GM23338 (cell line): Measurements from ENCODE around the gene SMOC2. TPM values are rescaled to one million over a fixed set of nuclear protein-coding genes. Genes with fewer than 3 reads are reported as not detected.

ENCODE experiments used
- ATAC-seq: fragments of 200-7000 bp; cut with Tn5 transposase; 3 replicates; pipeline ENCODE4 v1.9.1; 2020
- DNase-seq: peaks from one replicate; pipeline ENCODE4 v3.0.0-alpha.2; 2015; ENCODE audit warnings: low spot score
- H2AFZ ChIP-seq: fragments of 200-600 bp; sonication (generic); 2 replicates; pipeline ENCODE4 v1.8.0; 2016; ENCODE audit warnings: antibody characterized with exemption, mild to moderate bottlenecking, moderate library complexity
- H3F3A ChIP-seq: fragments of 200-600 bp; sonication (generic); replicated peaks from 2 replicates; pipeline ENCODE4 v1.8.0; 2017; ENCODE audit warnings: antibody characterized with exemption, mixed run types, low read depth
- H3K27ac ChIP-seq: fragments of 200-600 bp; sonication (generic); 2 replicates; pipeline ENCODE4 v1.6.1; 2016; ENCODE audit warnings: low read depth
- H3K27me3 ChIP-seq: fragments of 200-600 bp; sonication (generic); 2 replicates; pipeline ENCODE4 v1.8.0; 2016; ENCODE audit warnings: mild to moderate bottlenecking, mixed run types, moderate library complexity; ENCODE audit not compliant: insufficient read depth
- H3K36me3 ChIP-seq: fragments of 200-600 bp; sonication (generic); 2 replicates; pipeline ENCODE4 v1.8.0; 2016; ENCODE audit warnings: mild to moderate bottlenecking; ENCODE audit not compliant: insufficient read depth
- H3K4me1 ChIP-seq: fragments of 200-600 bp; sonication (generic); 2 replicates; pipeline ENCODE4 v1.8.0; 2016; ENCODE audit warnings: mild to moderate bottlenecking, moderate library complexity; ENCODE audit not compliant: insufficient read depth
- H3K4me2 ChIP-seq: fragments of 200-600 bp; sonication (generic); 2 replicates; pipeline ENCODE4 v1.7.1; 2017; ENCODE audit warnings: mixed run types
- H3K4me3 ChIP-seq: fragments of 200-600 bp; sonication (generic); 2 replicates; pipeline ENCODE4 v1.6.1; 2016; ENCODE audit warnings: mixed run types
- H3K79me2 ChIP-seq: fragments of 200-600 bp; sonication (generic); replicated peaks from 2 replicates; pipeline ENCODE4 v1.8.0; 2017; ENCODE audit warnings: mild to moderate bottlenecking; ENCODE audit not compliant: insufficient read depth
- H3K9me2 ChIP-seq: fragments of 200-600 bp; sonication (generic); 2 replicates; pipeline ENCODE4 v1.8.0; 2017; ENCODE audit not compliant: insufficient read depth
- H4K20me1 ChIP-seq: fragments of 200-600 bp; sonication (generic); replicated peaks from 2 replicates; pipeline ENCODE4 v1.8.0; 2017; ENCODE audit warnings: mild to moderate bottlenecking; ENCODE audit not compliant: insufficient read depth
- H3K27ac Mint-ChIP-seq: 2 replicates; pipeline ENCODE4 v1.8.0; 2020; ENCODE audit warnings: inconsistent platforms, mild to moderate bottlenecking, moderate library complexity, mixed read lengths
- H3K27me3 Mint-ChIP-seq: 3 replicates; pipeline ENCODE4 v1.8.0; 2022; ENCODE audit warnings: low read depth, mild to moderate bottlenecking, moderate library complexity, mixed read lengths, inconsistent platforms; ENCODE audit not compliant: insufficient read depth, poor library complexity
- H3K36me3 Mint-ChIP-seq: 3 replicates; pipeline ENCODE4 v1.8.0; 2021; ENCODE audit warnings: low read depth, mild to moderate bottlenecking, inconsistent platforms, moderate library complexity, mixed read lengths
- H3K4me1 Mint-ChIP-seq: 3 replicates; pipeline ENCODE4 v1.8.0; 2020; ENCODE audit warnings: mild to moderate bottlenecking, inconsistent platforms, mixed read lengths
- H3K4me3 Mint-ChIP-seq: 3 replicates; pipeline ENCODE4 v1.8.0; 2021; ENCODE audit warnings: moderate library complexity, mild to moderate bottlenecking, inconsistent platforms, mixed read lengths
- H3K9me3 Mint-ChIP-seq: 3 replicates; pipeline ENCODE4 v1.8.0; 2020; ENCODE audit warnings: moderate library complexity, mild to moderate bottlenecking, inconsistent platforms, mixed read lengths
- CREB1 ChIP-seq: fragments of 250-450 bp; sonication (Bioruptor Pico); IDR thresholded peaks from 2 replicates; pipeline ENCODE4 v1.5.0; 2020; ENCODE audit warnings: low read depth, mild to moderate bottlenecking, moderate library complexity
- ETS1 ChIP-seq: IDR thresholded peaks from 2 replicates; pipeline ENCODE4 v1.6.1; 2016; ENCODE audit warnings: antibody characterized with exemption
- EZH2 ChIP-seq: fragments of 200-600 bp; sonication (generic); IDR thresholded peaks from one replicate; pipeline ENCODE4 v1.8.0; 2017; ENCODE audit warnings: antibody characterized with exemption, mild to moderate bottlenecking, low read depth; ENCODE audit not compliant: unreplicated experiment
- EZH2phosphoT487 ChIP-seq: fragments of 200-600 bp; sonication (generic); IDR thresholded peaks from one replicate; pipeline ENCODE4 v1.8.1; 2018; ENCODE audit warnings: antibody characterized with exemption; ENCODE audit not compliant: unreplicated experiment
- JUNB ChIP-seq: IDR thresholded peaks from one replicate; pipeline ENCODE4 v1.6.1; 2016; ENCODE audit warnings: antibody characterized with exemption; ENCODE audit not compliant: unreplicated experiment
- NANOG ChIP-seq: IDR thresholded peaks from 2 replicates; pipeline ENCODE4 v1.6.1; 2016; ENCODE audit warnings: antibody characterized with exemption, borderline replicate concordance
- POLR2AphosphoS5 ChIP-seq: IDR thresholded peaks from 2 replicates; pipeline ENCODE4 v1.6.1; 2016; ENCODE audit warnings: antibody characterized with exemption, low read depth
- REST ChIP-seq: IDR thresholded peaks from one replicate; pipeline ENCODE4 v1.6.1; 2018; ENCODE audit warnings: antibody characterized with exemption; ENCODE audit not compliant: unreplicated experiment
- STAT1 ChIP-seq: IDR thresholded peaks from one replicate; pipeline ENCODE4 v1.6.1; 2016; ENCODE audit warnings: antibody characterized with exemption; ENCODE audit not compliant: unreplicated experiment
- ZNF114 ChIP-seq: fragments of 250-450 bp; sonication (Bioruptor Pico); IDR thresholded peaks from 2 replicates; pipeline ENCODE4 v1.5.0; 2020; ENCODE audit warnings: mild to moderate bottlenecking, moderate library complexity
- ZNF331 ChIP-seq: fragments of 250-450 bp; sonication (Bioruptor Pico); IDR thresholded peaks from 2 replicates; pipeline ENCODE4 v1.5.0; 2020; ENCODE audit warnings: low read depth, mild to moderate bottlenecking, moderate library complexity
- ZNF462 ChIP-seq: fragments of 250-450 bp; sonication (Bioruptor Pico); IDR thresholded peaks from 2 replicates; pipeline ENCODE4 v1.5.0; 2020; ENCODE audit warnings: mild to moderate bottlenecking, moderate library complexity
- polyA plus RNA-seq: library from polyadenylated mRNA; unstranded; fragments of >200 nt; fragmentation: Nextera tagmentation; extraction: Ambion mirVana; gene quantifications from 2 replicates; pipeline ENCODE4 v1.2.1, GENCODE V29; 2016
- total RNA-seq: library from RNA; depleted of rRNA; stranded (reverse); fragments of >200 nt; shearing (Covaris generic); gene quantifications from 2 replicates; pipeline ENCODE4 v1.2.3, GENCODE V29; 2014
- TF ChIP-seq, protein P1 (sequence below), 2 experiments: fragments of 200-600 bp in 1 of 2; sonication (generic) in 1 of 2; conservative IDR thresholded peaks; 2 replicates each; pipeline versions ENCODE4 v1.5.1 to v1.6.1; 2016 to 2017; ENCODE audit warnings: antibody characterized with exemption in 2 of 2, low read depth in 2 of 2, mild to moderate bottlenecking in 2 of 2, moderate library complexity in 1 of 2

SMOC2 gene
- total and polyA plus RNA-seq, 2 experiments from 2014 or later = 4.3 to 6.5 TPM

DNA sequence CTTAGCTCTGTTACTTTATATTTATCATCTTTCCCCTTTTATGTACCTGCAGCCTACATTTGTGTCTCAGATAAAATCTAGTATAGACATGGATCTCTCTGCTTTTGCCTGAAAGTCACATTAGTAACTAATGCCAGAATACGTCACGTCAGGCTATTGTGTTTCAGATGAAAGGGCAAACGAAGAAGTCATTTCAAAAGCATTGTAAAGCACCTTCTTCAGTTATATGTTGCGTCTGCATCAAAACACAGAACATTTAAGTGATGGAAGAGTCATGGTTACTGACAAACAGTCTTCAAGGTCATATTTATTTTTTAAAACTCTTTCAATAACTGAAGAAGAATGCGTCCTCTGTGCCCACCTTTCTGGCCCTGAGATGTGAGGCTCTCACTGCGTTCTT, 119.1 kb downstream of the SMOC2 start:
- H3K27ac ChIP-seq = no peak overlapping the region
- no peak overlapping the region for H3K4me3 ChIP-seq
- H3K4me1 ChIP-seq = no peaks in the 10 kb centered on the region
- no peaks in the 10 kb centered on the region for H3K9me2 ChIP-seq
- no peaks in the 10 kb centered on the region for H3K79me2 ChIP-seq
- no peak overlapping the region for H3K27ac Mint-ChIP-seq
- DNase-seq (no peak), ATAC-seq (no peak)
- H3K27me3 ChIP-seq = no peaks in the 10 kb centered on the region
- no peak for TF ChIP-seq ZNF462
- no peak for TF ChIP-seq ZNF114 (CRISPR knock-in tag)
- TF ChIP-seq JUNB = no peak
- TF ChIP-seq, protein P1, sequence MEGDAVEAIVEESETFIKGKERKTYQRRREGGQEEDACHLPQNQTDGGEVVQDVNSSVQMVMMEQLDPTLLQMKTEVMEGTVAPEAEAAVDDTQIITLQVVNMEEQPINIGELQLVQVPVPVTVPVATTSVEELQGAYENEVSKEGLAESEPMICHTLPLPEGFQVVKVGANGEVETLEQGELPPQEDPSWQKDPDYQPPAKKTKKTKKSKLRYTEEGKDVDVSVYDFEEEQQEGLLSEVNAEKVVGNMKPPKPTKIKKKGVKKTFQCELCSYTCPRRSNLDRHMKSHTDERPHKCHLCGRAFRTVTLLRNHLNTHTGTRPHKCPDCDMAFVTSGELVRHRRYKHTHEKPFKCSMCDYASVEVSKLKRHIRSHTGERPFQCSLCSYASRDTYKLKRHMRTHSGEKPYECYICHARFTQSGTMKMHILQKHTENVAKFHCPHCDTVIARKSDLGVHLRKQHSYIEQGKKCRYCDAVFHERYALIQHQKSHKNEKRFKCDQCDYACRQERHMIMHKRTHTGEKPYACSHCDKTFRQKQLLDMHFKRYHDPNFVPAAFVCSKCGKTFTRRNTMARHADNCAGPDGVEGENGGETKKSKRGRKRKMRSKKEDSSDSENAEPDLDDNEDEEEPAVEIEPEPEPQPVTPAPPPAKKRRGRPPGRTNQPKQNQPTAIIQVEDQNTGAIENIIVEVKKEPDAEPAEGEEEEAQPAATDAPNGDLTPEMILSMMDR (conservative IDR thresholded peaks at IDR 0.05; ENCODE audit: low read depth in 2 of 2) = no peak
- TF ChIP-seq ETS1 = no peak
- TF ChIP-seq STAT1 = no peak
- TF ChIP-seq POLR2AphosphoS5 = no peak
- no peak for TF ChIP-seq ZNF331 (CRISPR knock-in tag)
- no peak for TF ChIP-seq CREB1
- no peak for TF ChIP-seq EZH2
- no peak for TF ChIP-seq NANOG
- TF ChIP-seq EZH2phosphoT487 = no peak
- TF ChIP-seq REST = no peak
- H3F3A ChIP-seq = no peaks in the 10 kb centered on the region
- H3K9me3 Mint-ChIP-seq = peaks cover 6% of the 10 kb centered on the region; the same call in 2 of the 3 replicates
- H3K4me3 Mint-ChIP-seq = no peak overlapping the region
- H3K4me1 Mint-ChIP-seq = peaks cover 14% of the 10 kb centered on the region
- no peak overlapping the region for H2AFZ ChIP-seq
- peaks cover 5% of the 10 kb centered on the region for H3K27me3 Mint-ChIP-seq
- H3K36me3 Mint-ChIP-seq = peaks cover 7% of the 10 kb centered on the region; the same call in 1 of the 3 replicates
- no peaks in the 10 kb centered on the region for H3K36me3 ChIP-seq
- no peaks in the 10 kb centered on the region for H4K20me1 ChIP-seq
- no peak overlapping the region for H3K4me2 ChIP-seq
